ENCODE data around the gene PRSS37.

- no peak for TF ChIP-seq CTCF (IDR thresholded peaks at IDR 0.05)
- no peak for TF ChIP-seq POLR2A (IDR thresholded peaks at IDR 0.05)
Measured at GRCh38 chr7:141864765-141865447, 23.6 kb upstream of the PRSS37 start.
